HG02759 (cell line): ENCODE data around the gene STX8.
A peak's percentile ranks its signal among the peaks of the same experiment; 100 is the strongest.
"Not testable (repeated sequence)": the region's sequence is repeated elsewhere in the genome, so short reads cannot be mapped to it uniquely, and the experiment has no call there.

Experiments
- ATAC-seq: cut with Tn5 transposase; IDR thresholded peaks from one replicate; pipeline ENCODE4 v1.9.1; 2021; ENCODE audit warnings: mild to moderate bottlenecking, moderate library complexity; ENCODE audit not compliant: unreplicated experiment

STX8 gene, protein sequence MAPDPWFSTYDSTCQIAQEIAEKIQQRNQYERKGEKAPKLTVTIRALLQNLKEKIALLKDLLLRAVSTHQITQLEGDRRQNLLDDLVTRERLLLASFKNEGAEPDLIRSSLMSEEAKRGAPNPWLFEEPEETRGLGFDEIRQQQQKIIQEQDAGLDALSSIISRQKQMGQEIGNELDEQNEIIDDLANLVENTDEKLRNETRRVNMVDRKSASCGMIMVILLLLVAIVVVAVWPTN

DNA sequence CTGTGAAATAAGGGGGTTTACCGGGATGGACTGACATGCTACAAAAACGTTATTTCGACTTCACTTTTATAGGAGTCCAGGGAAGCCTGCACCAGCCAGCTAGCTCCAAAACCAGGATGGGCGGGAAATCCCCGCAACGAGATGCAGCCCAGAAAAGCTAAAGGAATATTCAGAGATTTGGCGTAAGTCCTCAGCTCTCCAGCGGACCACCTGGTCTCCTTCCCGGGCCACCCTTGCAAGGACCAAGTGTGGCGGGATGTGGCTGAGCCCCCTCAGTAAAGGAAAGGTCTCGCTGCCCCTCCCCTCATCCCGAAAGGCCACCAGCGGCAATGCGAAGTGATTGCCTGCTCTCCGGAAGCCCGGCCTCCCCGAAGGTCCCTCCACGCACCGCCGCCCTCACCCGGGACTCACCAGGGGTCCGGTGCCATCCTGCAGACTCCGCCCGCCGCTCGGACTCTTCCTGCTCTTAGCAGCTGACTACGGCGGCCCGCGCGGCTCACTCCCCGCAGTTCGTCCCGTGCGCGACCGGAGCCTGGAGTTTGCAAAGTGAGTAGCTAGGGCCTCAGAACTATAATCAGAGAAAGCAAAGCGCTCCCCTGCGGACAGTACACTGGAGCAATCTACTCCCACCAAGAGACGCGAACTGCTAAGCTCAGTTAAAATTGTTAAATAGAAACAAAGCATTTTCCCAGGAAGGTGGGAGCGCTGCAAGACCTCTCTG is at the start of gene STX8:
Gene STX8, minus strand, starts transcription at position 440 of the 721 bp plus-strand sequence. Its CDS starts 12 bp downstream, at position 428.
- peak; percentile 81 for ATAC-seq

DNA sequence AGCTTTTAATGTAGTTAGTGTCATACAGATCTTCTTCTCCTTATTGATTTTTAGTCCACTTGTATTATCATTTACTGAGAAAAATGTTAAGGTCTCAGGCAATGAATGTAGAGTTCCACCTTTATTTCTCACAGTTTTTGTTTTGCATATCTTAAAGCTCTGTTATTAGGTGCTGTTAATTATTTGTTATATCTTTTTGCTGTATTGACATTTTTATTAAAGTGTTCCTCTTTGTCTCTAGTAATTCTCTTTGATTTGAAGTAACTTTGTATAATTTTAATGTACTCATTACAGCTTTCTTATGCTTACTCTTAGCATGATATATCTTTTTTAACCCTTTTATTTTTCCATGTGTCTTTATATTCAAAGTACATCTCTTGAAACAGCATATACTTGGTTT is 47.3 kb upstream of the STX8 start:
- ATAC-seq: no peak

DNA sequence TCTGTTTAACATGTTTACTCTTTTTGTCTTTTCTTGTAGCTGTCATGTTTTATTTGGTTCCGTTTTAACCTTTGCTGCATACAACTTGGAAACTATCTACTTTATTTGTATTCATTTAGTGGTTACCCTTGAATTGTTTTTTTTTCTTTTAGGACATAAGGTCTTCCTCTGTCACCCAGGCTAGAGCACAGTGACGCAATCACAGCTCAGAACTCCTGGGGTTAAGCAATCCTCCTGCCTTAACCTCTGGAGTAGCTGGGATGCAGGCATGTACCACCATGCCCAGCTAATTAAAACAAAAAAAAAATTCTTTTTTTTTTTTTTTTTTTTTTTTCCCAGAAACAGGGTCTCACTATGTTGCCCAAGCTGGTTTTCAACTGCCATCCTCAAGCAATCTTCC is 39.9 kb upstream of the STX8 start:
- no peak for ATAC-seq

DNA sequence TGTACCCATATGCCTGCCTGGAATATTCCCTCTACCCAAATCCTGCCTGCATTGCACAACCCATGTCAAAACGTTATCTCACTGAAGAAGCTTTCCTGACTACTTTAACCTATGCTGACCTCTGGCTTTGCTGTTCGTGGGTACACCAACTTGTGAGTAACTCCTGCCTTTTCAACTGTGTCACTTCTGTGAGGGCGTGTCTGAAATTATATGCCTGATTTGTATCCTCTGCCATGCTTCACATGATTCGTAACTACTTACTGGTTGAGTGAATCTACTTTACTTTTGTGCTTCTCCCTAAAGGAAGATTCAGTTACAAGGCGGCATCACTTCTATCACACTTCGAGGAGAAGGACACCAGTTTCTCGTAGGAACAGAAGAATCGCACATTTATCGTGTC is 36.4 kb upstream of the STX8 start:
- ATAC-seq: no peak

DNA sequence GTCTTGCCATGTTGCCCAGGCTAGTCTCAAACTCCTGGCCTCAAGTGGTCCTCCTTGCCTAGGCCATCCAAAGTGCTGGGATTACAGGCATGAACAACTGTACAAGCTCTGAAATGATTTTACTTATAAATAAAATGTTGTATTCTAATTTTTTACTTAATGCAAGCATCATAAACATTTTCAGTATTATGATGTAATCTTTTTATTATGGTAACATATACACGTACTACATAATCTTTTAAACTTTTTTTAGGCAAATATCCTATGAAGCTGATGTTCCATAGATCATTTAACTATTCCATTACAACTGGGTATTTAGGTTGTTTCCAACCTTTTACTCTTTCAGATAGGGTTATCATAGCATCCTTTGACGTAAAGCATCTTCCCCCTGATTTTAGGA is 35.9 kb upstream of the STX8 start:
- no peak for ATAC-seq

DNA sequence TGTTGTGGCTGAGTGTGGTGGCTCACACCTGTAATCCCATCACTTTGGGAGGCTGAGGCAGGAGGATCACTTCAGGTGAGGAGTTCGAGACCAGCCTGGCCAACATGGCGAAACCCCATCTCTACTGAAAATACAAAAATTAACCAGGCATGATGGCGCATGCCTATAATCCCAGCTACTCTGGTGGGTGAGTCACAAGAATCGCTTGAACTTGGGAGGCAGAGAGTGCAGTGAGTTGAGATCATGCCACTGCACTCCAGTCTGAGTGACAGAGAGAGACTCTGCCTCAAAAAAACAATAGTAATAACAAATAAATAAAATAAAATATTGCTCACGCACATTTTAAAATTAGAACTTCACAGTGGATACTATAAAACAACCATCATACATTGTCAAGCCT is 31.4 kb upstream of the STX8 start:
- ATAC-seq: not testable (repeated sequence)

DNA sequence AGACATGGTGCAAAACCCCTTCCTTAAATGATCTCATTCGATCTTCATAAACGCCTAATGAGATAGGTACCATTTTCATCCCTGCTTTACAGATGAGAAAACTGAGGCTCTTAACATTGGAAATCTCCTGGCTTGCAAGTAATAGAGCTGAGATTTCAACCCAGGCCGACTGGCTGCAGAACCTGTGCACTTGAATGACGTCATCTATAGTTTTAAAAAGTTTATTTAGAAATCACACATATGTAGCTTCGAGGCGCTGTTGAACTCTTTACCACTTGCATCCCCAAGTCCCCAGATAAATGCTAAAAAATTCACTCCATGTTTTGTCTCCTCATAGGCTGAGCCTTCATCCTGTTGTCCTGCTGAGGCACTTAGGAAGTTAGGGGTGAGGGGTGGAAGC is 30.8 kb upstream of the STX8 start:
- ATAC-seq: no peak

DNA sequence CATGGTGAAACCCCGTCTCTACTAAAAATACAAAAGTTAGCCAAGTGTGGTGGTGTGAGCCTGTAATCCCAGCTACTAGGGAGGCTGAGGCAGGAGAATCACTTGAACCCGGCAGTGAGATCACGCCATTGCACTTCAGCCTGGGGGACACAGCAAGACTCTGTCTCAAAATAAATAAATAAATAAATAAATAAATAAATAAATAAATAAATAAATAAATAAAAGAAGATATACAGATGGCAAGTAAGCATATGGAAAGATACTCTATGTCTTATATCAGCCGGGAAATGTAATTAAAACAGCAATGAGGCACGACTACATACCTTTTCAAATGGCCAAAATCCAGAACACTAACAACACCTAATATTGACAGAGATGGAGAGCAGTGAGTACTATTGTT is 29.0 kb upstream of the STX8 start:
- not testable (repeated sequence) for ATAC-seq

DNA sequence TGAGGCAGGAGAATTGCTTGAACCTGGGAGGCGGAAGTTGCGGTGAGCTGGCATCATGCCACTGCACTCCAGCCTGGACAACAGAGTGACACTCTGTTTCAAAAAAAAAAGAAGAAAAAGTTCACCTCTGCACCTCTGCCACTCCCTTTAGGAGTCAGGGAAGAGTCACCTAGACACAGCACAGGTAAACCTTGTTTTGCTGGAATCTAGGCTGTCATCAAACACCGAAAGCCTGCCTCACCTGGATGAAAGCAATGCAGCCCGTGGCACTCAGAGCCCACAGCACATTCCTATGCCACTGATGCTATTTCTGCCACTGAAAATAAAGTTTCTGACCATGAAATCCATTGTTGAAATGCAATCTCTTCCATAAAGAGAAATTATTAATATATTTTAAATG is 23.0 kb upstream of the STX8 start:
- no peak for ATAC-seq

DNA sequence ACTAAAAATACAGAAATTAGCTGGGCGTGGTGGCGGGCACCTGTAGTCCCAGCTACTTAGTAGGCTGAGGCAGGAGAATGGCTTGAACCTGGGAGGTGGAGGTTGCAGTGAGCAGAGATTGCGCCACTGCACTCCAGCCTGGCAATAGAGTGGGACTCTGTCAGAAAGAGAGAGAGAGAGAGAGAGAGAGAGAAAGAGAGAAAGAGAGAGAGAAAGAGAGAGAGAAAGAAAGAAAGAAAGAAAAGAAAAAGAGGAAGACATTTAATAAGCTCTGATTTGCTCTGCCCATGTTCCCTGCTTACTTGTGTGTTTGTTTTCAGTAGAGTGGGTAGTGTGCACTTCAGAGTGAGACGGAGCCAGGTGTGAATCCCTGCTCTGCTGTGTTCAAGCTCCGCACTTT is 22.0 kb upstream of the STX8 start:
- not testable (repeated sequence) for ATAC-seq

DNA sequence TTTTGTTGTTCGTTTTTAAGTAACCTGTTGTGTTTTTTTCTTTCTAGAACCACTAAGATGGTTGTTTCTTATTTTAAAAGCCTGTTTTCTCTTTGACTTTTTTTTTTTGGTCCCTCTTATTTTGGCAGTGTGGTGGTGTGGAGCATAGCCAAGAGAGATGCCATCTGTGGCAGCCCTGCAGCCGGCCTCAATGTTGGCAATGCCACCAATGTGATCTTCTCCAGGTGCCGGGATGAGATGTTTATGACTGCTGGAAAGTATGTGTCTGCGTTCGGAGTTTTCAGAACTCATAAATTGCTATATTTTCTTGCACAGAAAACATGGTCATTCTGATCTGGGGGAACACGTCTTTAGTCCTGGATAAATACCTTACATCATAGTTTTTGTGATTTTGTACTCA is 18.4 kb upstream of the STX8 start:
- no peak for ATAC-seq

DNA sequence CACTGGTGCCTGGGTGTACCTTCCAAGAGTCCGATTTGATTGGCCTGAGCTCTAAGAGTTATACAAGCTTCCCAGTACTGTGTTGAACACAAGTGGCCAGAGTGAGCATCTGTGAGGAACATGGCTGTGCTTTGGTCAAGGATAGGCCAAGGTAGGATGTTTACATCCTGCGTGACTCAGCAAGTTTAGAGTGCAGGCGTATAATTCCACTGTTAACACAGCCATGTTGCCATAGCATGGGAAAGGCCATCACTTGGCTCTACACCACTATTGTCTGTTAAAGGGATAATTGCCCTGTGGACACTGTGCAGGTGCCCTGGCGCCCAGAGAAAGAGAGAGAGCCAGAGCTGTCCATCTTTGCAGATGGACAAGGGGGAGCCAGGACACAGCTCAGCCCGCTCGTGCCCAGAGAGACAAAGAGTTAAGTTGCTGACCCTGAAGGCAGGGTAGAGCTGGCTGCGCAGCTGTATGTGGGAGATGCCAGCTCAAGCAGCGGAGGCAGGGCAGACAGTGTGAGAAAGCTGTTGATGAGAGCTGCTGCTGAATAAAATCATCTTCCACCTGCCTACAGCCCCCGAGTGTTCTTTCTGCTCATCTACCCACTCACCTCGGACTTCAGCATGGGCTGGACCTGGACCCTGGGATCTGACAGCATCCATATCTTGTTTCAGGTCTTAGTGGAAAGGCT is 12.5 kb upstream of the STX8 start:
- ATAC-seq: no peak

DNA sequence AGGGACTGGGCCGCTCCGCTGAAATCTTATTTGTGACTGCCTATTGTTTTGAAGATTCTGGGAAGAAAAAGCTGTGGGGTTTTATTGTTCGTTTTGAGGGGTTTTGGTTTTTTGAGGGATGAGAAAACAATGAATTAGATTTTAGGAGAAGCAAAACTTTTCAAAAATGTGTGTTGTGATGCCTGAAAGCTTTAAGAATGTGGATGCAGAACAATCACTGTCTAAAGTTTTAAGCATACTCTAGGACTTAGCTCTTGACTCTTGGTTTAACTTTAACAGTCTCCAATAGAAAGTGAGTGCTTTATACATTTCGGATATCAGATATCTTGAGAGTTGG is 1.7 kb upstream of the STX8 start:
- no peak for ATAC-seq

DNA sequence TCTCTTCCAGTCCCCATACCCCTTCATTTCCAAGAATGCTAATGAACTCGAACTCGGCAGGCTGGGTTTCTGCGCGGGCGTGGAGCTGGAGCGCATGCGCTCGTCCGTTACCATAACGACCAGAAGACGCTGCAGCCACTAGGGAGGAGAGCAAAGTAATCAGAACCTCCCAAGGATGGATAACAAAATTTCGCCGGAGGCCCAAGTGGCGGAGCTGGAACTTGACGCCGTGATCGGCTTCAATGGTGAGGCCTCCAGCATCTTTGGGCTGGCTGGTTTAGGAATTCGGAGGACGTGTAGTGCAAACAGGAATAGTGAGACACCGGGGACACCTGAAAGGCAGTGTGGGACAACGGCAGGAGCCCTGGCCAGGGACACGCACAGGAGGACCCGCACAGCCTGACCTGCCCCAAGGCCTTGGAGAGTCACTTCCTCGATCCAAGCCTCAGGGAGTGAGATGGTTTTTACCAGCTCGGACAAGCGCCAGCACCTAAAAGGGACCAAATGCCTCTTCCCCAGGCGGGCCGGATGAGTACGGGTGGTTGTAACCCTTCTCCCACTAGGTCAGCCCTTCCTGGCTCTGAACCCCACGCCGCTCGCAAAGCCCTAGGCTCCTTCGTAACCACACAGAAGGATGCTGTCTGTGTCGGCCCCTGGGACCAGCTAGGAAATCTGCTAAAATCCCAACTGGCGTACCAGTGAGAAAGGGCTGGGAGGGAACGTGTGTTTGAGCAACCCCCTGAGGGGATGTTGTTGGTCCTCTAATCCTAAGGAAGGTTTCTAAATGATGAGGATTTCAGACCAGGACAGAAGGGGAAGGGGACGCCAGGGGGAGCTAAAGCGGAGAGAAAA is 1.1 kb upstream of the STX8 start, which contains the start of gene CFAP52:
Gene CFAP52, plus strand, starts transcription at position 122 of the 852 bp plus-strand sequence. Its CDS starts 54 bp downstream, at position 176.
- no peak for ATAC-seq

DNA sequence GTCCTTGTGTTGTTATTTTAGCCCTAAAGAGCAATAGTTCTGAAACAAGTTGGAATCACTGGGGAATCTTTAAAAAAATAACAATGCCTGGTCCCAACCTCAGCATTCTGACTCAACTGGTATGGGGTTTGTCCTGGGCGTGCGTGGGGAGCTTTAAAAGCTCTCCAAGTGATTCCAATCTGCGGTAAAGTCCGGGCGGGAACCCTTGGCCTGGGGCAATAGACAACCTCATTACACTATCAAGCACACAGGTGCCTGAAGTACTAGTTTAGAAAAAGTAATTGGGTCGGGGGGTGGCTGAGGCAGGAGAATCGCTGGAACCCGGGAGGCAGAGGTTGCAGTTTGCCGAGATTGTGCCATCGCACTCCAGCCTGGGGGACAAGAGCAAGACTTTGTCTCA is 4.4 kb downstream of the STX8 start:
- ATAC-seq: no peak

DNA sequence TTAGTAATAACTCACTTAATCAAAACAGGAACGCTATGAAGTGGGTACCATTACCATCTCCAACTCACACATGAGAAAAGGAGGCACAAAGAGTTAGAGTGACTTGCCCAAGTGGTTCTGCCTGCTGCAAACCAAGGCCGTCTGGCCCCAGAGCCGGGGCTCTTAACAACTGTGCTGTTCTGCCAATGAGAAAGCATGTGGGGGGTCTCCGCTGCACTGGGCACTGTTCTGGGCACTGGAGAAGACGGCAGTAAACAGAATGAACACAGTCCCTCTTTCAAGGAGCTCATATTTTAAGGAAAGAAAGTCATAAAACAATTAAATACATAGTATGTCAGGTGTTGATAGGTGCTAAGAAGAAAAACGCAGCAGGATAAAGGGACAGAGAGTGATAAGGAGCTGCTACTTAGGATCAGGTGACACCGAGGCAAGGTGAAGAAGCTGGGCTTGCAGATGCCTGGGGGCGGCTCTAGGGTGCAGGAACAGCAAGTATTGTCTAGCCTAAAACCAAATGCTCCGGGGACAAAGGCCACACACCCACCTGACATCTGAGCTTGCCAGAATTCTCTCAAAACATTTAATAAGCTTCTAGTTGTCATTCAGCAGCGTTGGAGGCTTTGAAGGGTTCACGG is 6.5 kb downstream of the STX8 start:
- ATAC-seq: no peak

DNA sequence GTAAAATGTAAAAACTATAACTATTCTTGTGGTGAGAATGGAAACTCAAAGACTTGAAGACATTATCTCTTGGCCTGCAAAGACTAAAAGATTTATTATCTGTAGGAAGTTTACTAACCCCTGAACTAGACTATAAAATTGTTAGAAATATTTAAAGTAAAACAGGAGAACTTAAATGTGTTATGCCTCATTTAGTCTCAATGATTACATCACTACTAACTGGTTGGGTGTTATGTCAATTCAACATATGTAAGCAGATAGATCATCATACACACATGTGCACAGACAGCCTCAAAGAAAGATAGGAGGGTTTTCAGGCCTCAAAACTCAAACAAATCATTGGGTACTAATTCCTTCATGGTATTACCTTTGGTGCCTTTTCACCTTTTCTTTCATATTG is 7.6 kb downstream of the STX8 start:
- ATAC-seq: no peak

DNA sequence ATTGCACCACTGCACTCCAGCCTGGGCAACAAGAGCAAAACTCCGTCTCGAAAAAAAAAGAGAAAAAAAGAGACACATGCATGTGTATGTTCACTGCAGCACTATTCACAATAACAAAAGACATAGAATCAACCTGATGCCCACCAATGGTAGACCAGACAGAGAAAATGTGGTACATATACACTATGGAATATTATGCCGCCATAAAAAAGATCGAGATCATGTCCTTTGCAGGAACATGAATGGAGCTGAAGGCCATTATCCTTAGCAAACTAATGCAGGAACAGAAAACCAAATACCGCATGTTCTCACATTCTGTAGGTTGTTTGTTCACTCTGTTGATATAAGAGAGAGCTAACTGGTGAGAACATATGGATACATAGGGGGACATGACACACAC is 8.9 kb downstream of the STX8 start:
- not testable (repeated sequence) for ATAC-seq

DNA sequence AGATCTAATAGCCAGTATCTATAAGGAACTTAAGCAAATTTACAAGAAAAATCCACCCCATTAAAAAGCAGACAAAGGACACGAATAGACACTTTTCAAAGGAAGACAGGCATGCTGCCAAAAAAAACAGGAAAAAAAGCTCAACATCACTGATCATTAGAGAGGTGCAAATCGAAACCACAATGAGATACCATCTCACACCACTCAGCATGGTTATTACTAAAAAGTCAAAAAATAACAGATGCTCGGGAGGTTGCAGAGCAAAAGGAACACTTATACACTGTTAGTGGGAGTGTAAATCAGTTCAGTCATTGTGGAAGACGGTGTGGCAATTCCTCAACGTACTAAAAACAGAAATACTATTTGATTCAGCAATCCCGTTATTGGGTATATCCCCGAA is 9.6 kb downstream of the STX8 start:
- no peak for ATAC-seq

DNA sequence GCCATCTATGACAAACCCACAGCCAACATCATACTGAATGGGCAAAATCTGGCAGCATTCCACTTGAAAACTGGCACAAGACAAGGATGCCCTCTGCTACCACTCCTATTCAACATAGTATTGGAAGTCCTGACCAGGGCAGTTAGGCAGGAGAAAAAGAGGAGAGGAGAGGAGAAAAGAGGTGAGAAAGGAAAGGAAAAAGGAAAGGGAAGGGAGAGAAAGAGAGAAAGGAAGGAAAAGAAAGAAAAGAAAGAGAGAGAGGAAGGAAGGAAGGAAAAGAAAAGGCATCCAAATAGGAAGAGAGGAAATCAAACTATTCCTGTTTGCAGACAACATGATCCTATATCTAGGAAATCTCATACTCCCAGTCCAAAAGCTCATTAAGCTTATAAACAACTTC is 11.5 kb downstream of the STX8 start:
- no peak for ATAC-seq

DNA sequence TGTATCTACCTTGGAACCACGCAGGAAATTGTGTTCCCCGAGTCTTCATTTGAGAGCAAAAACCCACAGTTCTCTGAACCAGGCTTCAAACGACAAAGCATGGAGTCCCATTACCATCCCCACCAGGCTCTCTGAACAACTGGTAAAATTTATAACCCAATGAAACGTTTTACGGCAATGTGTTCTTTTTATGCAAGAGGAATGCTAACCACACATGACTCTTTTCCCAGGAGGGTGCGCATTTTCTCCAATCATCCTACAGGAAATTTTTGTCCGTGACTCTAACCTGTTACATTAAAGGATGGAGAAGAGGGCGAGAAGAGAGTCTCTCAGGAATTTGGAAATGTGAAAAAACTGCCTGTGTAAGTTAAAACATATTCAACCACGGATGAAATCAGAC is 17.8 kb downstream of the STX8 start:
- no peak for ATAC-seq
